KBM-7 (cell line): ENCODE data around the gene RPS6KB2.

Experiments used
- DNase-seq: peaks from one replicate; pipeline ENCODE4 v3.0.0-alpha.2; 2015
- in situ Hi-C: fragments of 300-500 bp; cut with MboI; formaldehyde crosslinking; loops from 2 replicates; pipeline ENCODE4 v1.14.3; 2020; ENCODE audit warnings: low sequenced_read_pairs, low pct_unique_long_range_greater_than_20kb, mixed read lengths

Gene RPS6KB2

DNA sequence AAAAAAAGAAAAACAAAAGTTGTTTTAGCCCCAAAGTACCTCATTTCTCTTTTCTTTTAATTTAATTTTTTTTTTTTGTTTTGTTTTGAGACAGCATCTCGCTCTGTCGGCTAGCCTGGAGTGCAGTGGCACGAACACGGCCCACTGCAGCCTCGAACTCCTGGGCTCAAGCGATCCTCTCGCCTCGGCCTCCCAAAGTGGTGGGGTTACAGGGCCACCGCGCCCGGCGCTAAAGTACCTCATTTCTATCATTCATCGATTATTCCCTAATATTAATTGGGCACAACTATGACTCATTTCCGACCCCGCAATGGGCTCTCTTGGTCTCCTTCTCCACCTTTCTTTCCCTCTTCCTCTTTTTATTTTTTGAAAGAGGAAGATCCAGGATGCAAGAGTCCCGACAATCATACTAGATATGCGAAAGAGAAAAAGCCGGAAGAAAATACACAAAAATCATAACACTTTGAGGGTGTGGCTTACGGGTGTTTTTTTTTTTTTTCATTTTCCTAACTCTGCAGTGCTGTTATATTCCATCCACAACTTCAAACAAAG is 54.1 kb downstream of the RPS6KB2 start:
- DNase-seq, result no peak
- in situ Hi-C loops, result no loop called here

DNA sequence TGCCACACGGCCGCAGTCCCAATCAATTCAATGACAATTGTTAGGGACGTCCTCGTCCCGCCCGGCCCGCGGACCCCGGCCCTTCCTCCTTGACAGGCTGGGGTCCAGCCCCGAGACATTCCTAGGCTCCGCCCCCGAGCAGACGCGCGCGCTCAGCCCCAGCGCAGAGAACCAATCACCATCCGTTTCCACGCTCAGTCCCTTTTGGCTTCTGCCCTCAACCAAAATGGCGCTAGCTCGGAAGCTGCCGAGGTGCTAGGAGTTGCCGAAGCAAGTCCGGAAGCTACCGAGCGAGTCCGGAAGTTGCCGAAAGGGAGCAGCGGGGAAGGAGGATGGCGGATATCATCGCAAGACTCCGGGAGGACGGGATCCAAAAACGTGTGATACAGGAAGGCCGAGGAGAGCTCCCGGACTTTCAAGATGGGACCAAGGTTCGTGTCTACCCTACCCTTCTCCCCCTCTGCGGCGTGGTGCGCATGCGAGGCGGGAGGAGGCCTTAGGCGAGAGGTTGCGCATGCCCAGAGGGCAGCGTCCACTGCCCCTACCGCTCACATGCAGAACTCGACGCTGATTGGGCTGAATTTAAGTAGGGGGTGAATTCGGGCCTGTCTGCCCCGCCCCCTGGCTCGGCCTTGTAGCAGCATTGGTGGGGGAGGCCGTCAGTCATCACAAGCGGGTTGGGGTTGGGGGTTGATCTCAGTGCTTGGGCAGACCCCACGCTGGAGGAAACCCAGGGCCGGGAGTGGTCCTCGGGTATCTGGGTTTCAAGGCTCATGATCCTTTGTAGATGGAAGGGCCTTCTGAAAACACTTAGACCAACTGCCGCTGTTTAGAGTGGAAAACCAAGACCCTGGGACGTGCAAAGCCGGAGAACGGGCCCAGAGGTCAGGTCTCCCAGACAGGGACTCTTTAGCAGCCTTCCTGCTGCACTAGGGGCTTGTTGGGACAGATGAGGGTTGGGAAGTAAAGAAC is 54.8 kb downstream of the RPS6KB2 start, which contains the start of gene AIP:
AIP (plus strand) TSS at position 200 of the 972 bp plus-strand sequence; CDS start at position 333, 133 bp downstream.
- peak; percentile 98 for DNase-seq
- in situ Hi-C loops, result no loop called here

DNA sequence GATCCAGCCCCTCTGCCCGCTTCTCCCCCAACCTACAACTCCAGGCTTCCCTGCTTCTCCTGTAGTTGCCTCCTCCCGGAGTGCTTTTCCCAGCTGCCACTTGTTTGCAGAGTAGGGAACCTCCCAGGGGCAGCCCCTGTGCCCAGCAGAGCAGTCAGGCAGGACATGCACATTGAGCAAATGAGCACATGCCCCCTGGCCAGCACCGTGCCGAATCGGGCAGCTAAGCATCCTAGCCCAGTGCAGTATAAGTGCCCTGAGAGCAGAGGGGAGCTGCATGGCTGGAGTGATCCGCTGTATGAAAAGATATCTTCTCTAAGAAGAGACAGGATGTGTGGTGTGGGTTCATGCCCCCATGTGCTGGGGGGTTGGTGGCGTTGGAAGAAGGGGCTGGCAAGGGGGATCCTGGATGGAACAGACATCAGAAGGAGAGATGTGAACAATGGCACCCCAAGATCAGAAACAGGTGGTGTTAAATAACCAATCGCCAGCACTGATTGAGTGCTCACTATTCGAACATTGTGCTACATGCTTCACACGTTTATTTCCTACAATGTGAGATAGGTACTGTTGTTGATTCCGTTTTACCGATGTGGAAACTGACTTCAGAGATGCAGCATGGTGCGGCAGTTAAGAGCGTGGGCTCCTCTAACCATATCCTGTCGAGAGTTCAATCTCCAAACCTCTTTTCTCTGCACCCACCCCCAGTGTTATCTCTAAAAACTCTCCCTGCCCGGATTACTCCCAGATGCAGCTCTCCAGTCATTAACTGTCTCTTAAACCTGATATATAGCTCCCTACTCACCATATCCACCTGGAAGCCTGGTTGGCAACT is 55.8 kb downstream of the RPS6KB2 start:
- in situ Hi-C loops, result no loop called here

DNA sequence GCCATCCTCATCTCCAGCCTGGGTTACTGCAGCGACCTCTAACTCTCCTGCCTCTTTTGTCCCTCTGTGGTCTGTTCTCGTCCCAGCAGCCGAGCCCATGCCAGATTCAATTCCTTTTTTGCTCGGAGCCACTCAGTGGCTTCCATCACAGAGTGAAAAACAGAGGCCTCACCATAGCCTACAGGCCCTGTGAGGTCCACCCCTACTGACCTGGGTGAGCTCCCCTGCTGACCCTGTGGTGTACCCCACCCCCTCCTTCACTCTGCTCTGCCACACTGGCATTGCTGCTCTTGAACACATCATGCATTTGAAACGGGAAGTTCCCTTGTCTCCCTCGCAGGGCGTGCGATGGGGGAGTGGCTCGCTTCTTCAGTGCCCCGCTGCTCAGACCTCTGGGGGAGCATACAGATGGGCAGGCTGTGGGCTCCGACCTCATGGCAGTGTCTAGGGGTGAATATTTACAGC is 56.6 kb downstream of the RPS6KB2 start:
- peak; percentile 83 for DNase-seq
- in situ Hi-C loops, result no loop called here

More for the DNA sequence above, 55.8 kb downstream of the RPS6KB2 start:
- no peak for DNase-seq
